ENCODE data around the gene ADAM12. TPM values are rescaled to one million over a fixed set of nuclear protein-coding genes. Genes with fewer than 3 reads are reported as not detected.

Gene ADAM12
- total RNA-seq, 1 donor from 2014 or later = 0.68 TPM

- no peak for DNase-seq
Measured at GRCh38 chr10:126233182-126234148, 154.8 kb downstream of the ADAM12 start.

- no peak for DNase-seq
Measured at GRCh38 chr10:126230587-126230986, 157.7 kb downstream of the ADAM12 start.

- no peak for DNase-seq
Measured at GRCh38 chr10:126229686-126230085, 158.6 kb downstream of the ADAM12 start.

GRCh38 chr10:126227762-126228134, 160.5 kb downstream of the ADAM12 start:
- DNase-seq = no peak

- no peak for DNase-seq
Measured at GRCh38 chr10:126226988-126227761, 161.1 kb downstream of the ADAM12 start.

- no peak for DNase-seq
Measured at GRCh38 chr10:126226205-126226604, 162.1 kb downstream of the ADAM12 start.

GRCh38 chr10:126225672-126226008, 162.6 kb downstream of the ADAM12 start:
- DNase-seq = no peak

GRCh38 chr10:126224967-126225671, 163.2 kb downstream of the ADAM12 start:
- no peak for DNase-seq

- no peak for DNase-seq
Measured at GRCh38 chr10:126223512-126224067, 164.7 kb downstream of the ADAM12 start.

GRCh38 chr10:126222736-126223511, 165.4 kb downstream of the ADAM12 start:
- no peak for DNase-seq

- no peak for DNase-seq
Measured at GRCh38 chr10:126221874-126222273, 166.4 kb downstream of the ADAM12 start.

- DNase-seq = no peak
Measured at GRCh38 chr10:126218778-126219649, 169.3 kb downstream of the ADAM12 start.

GRCh38 chr10:126218174-126218573, 170.1 kb downstream of the ADAM12 start:
- no peak for DNase-seq

GRCh38 chr10:126216632-126216961, 171.7 kb downstream of the ADAM12 start:
- no peak for DNase-seq

- no peak for DNase-seq
Measured at GRCh38 chr10:126215746-126216631, 172.3 kb downstream of the ADAM12 start.

GRCh38 chr10:126214679-126215078, 173.6 kb downstream of the ADAM12 start:
- no peak for DNase-seq

- DNase-seq = no peak
Measured at GRCh38 chr10:126214021-126214420, 174.3 kb downstream of the ADAM12 start.

- no peak for DNase-seq
Measured at GRCh38 chr10:126212738-126213137, 175.5 kb downstream of the ADAM12 start.

GRCh38 chr10:126210051-126210651, 178.1 kb downstream of the ADAM12 start:
- DNase-seq = no peak

GRCh38 chr10:126209451-126209850, 178.8 kb downstream of the ADAM12 start:
- no peak for DNase-seq

Data from dermis blood vessel endothelial cell (primary cell).